HepG2 (cell line): ENCODE data around the gene S100A16. TPM values are rescaled to one million over a fixed set of nuclear protein-coding genes. Genes with fewer than 3 reads are reported as not detected.

Source experiments
- AHR ChIP-seq: IDR thresholded peaks from 2 replicates; pipeline ENCODE4 v1.6.1; 2018; ENCODE audit warnings: missing genetic modification reagents, missing compliant biosample characterization
- ELK4 ChIP-seq: sonication (generic); formaldehyde crosslinking; IDR thresholded peaks from 2 replicates; pipeline ENCODE4 v1.9.0; 2021; ENCODE audit warnings: missing genetic modification reagents, borderline replicate concordance
- GMEB2 ChIP-seq: IDR thresholded peaks from 2 replicates; pipeline ENCODE4 v1.6.1; 2016; ENCODE audit warnings: missing biosample characterization, missing genetic modification reagents, low read depth
- KAT8 ChIP-seq: IDR thresholded peaks from 2 replicates; pipeline ENCODE4 v1.6.1; 2016; ENCODE audit warnings: missing genetic modification reagents, missing compliant biosample characterization
- MAX ChIP-seq: IDR thresholded peaks from 2 replicates; pipeline ENCODE4 v1.6.1; 2012; ENCODE audit warnings: inconsistent platforms
- MBNL3 ChIP-seq: fragments of 250-450 bp; sonication (Bioruptor Pico); conservative IDR thresholded peaks from 2 replicates; pipeline ENCODE4 v1.8.0; 2022; ENCODE audit warnings: mild to moderate bottlenecking, inconsistent platforms
- MEF2D ChIP-seq: sonication (generic); formaldehyde crosslinking; IDR thresholded peaks from 2 replicates; pipeline ENCODE4 v1.5.1; 2020; ENCODE audit warnings: mild to moderate bottlenecking, missing genetic modification reagents
- PAF1 ChIP-seq: IDR thresholded peaks from 2 replicates; pipeline ENCODE4 v1.6.1; 2016; ENCODE audit warnings: missing genetic modification reagents, missing compliant biosample characterization
- PRDM10 ChIP-seq: sonication (generic); formaldehyde crosslinking; IDR thresholded peaks from 2 replicates; pipeline ENCODE4 v1.4.0; 2020; ENCODE audit warnings: low read depth, missing genetic modification reagents
- SETDB1 ChIP-seq: sonication (generic); formaldehyde crosslinking; IDR thresholded peaks from 2 replicates; pipeline ENCODE4 v1.5.1; 2020; ENCODE audit warnings: missing genetic modification reagents, mild to moderate bottlenecking, borderline replicate concordance
- SOX6 ChIP-seq, 2 experiments: fragments of 450-650 bp in 1 of 2; sonication (generic) in 1 of 2; formaldehyde crosslinking in 1 of 2; IDR thresholded peaks; 2 replicates each; pipeline versions ENCODE4 v1.4.0 to v1.6.1; 2017 to 2020; ENCODE audit warnings: antibody characterized with exemption in 1 of 2, mild to moderate bottlenecking in 1 of 2, missing genetic modification reagents in 1 of 2
- ZBTB33 ChIP-seq: sonication (generic); formaldehyde crosslinking; IDR thresholded peaks from 2 replicates; pipeline ENCODE4 v1.4.0; 2020; ENCODE audit warnings: missing genetic modification reagents
- ZFP90 ChIP-seq: sonication (generic); formaldehyde crosslinking; IDR thresholded peaks from 2 replicates; pipeline ENCODE4 v1.8.0; 2022; ENCODE audit warnings: missing genetic modification reagents, mild to moderate bottlenecking, inconsistent platforms, borderline replicate concordance
- ZNF564 ChIP-seq: sonication (generic); formaldehyde crosslinking; IDR thresholded peaks from 2 replicates; pipeline ENCODE4 v1.8.1; 2023; ENCODE audit warnings: mild to moderate bottlenecking, missing genetic modification reagents
- ZNF607 ChIP-seq: sonication (generic); formaldehyde crosslinking; IDR thresholded peaks from 2 replicates; pipeline ENCODE4 v1.5.1; 2020; ENCODE audit warnings: missing genetic modification reagents, mild to moderate bottlenecking, borderline replicate concordance
- ZNF781 ChIP-seq: sonication (generic); formaldehyde crosslinking; IDR thresholded peaks from 2 replicates; pipeline ENCODE4 v1.5.1; 2020; ENCODE audit warnings: borderline replicate concordance, mild to moderate bottlenecking, missing genetic modification reagents; ENCODE audit errors: not compliant biosample characterization
- ZNF883 ChIP-seq: sonication (generic); formaldehyde crosslinking; IDR thresholded peaks from 2 replicates; pipeline ENCODE4 v1.5.1; 2020; ENCODE audit warnings: mild to moderate bottlenecking, missing genetic modification reagents; ENCODE audit errors: not compliant biosample characterization
- polyA plus RNA-seq, 8 experiments: library from polyadenylated mRNA; depleted of rRNA in 3 of 8; stranded (reverse) in 7 of 8; unstranded in 1 of 8; fragments of >200 nt; fragmentation: Illumina TruSeq in 4 of 8; extraction: Trizol in 4 of 8; gene quantifications; 2 replicates each; pipeline versions ENCODE4 v1.2.1 to v1.2.3, GENCODE V29; 2011 to 2016; ENCODE audit warnings: low read depth in 4 of 8, missing spikeins in 1 of 8, mixed read lengths in 1 of 8; ENCODE audit not compliant: insufficient read depth in 1 of 8
- total RNA-seq, 5 experiments: library from RNA; depleted of rRNA; stranded (reverse); fragments of >200 nt; fragmentation: Illumina TruSeq; extraction: Trizol; gene quantifications; 2 replicates each; pipeline ENCODE4 v1.2.3, GENCODE V29; 2016; ENCODE audit warnings: low read depth in 1 of 5

S100A16 gene
- total and polyA plus RNA-seq, 2 of the 13 experiments (the other 11 are each of a cell fraction or from before 2014, with no cell fraction given), result 46.0 to 195 TPM

- TF ChIP-seq PRDM10 (CRISPR knock-in tag), result no peak
- TF ChIP-seq MBNL3 (CRISPR knock-in tag), result no peak
- TF ChIP-seq PAF1 (CRISPR knock-in tag), result no peak
- peak; percentile 64 for TF ChIP-seq ZNF883 (CRISPR knock-in tag)
- TF ChIP-seq ZBTB33 (CRISPR knock-in tag), result no peak
- peak; percentile 41; the same call in 1 of the 2 replicates for TF ChIP-seq MEF2D (CRISPR knock-in tag)
- TF ChIP-seq MAX, result peak; percentile 50
- TF ChIP-seq ZFP90, result 0 out of 2 replicates have a peak, but pooled peaks have one; percentile 67
- no peak for TF ChIP-seq SETDB1 (CRISPR knock-in tag)
- peak; percentile 50; the same call in 1 of the 2 replicates for TF ChIP-seq GMEB2 (CRISPR knock-in tag)
- no peak for TF ChIP-seq SOX6 (IDR thresholded peaks at IDR 0.05)
- TF ChIP-seq SOX6 (CRISPR knock-in tag; IDR thresholded peaks at IDR 0.05), result peak; percentile 52; the same call in 1 of the 2 replicates
- 0 out of 2 replicates have a peak, but pooled peaks have one; percentile 19 for TF ChIP-seq AHR (CRISPR knock-in tag)
- TF ChIP-seq ZNF607 (CRISPR knock-in tag), result peak; percentile 82; the same call in 1 of the 2 replicates
- 0 out of 2 replicates have a peak, but pooled peaks have one; percentile 22 for TF ChIP-seq ELK4 (CRISPR knock-in tag)
- TF ChIP-seq ZNF564 (CRISPR knock-in tag), result 0 out of 2 replicates have a peak, but pooled peaks have one; percentile 27
- peak; percentile 51 for TF ChIP-seq ZNF781
- peak; percentile 84 for TF ChIP-seq KAT8
These were observed 45.6 kb upstream of the S100A16 start, which contains the start of gene SNAPIN (continued) for GRCh38 chr1:153658400-153659174.
